IPS-18a (cell line): Measurements from ENCODE around the gene HAUS5.

Source experiments
- H3K27ac ChIP-seq: one replicate; pipeline ENCODE4 v1.5.1; 2013; ENCODE audit warnings: low read length
- H3K27me3 ChIP-seq: one replicate; pipeline ENCODE4 v1.6.1; 2013; ENCODE audit warnings: mild to moderate bottlenecking, low read length; ENCODE audit not compliant: control insufficient read depth, insufficient read depth
- H3K36me3 ChIP-seq: one replicate; pipeline ENCODE4 v1.6.1; 2013; ENCODE audit warnings: low read depth, low read length; ENCODE audit not compliant: control insufficient read depth
- H3K4me1 ChIP-seq: one replicate; pipeline ENCODE4 v1.6.1; 2013; ENCODE audit warnings: low read depth, low read length; ENCODE audit not compliant: control insufficient read depth
- H3K4me3 ChIP-seq: one replicate; pipeline ENCODE4 v1.5.1; 2013; ENCODE audit warnings: low read length
- H3K9ac ChIP-seq: one replicate; pipeline ENCODE4 v1.6.1; 2013; ENCODE audit warnings: mild to moderate bottlenecking, low read length, moderate library complexity
- H3K9me3 ChIP-seq: one replicate; pipeline ENCODE4 v1.6.1; 2013; ENCODE audit warnings: low read depth, low read length; ENCODE audit not compliant: control insufficient read depth

The HAUS5 gene

DNA sequence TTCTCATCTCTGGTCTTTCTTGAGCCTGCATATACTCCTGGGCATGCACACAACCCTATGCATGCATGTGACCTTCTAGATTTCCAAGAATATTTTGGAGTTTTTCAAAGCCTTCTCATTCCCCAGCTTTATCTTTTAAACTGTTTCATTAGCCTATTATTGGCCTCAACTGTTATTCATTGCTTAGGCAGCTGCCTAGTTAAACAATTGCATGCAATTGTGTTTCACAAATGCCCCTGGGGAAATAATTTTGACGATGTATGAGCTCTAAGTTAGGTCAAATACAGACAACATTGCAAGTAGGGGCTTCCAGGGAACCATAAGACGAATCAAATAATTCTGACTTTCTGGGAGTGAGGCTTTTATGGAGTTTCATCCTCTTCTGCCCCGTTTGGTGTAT, 51.4 kb downstream of the HAUS5 start:
- Histone ChIP-seq H3K9me3 (no peaks in the 10 kb centered on the region), H3K4me3 (no peak overlapping the region), H3K4me1 (no peaks in the 10 kb centered on the region), H3K27me3 (no peaks in the 10 kb centered on the region), H3K27ac (no peak overlapping the region), H3K36me3 (no peaks in the 10 kb centered on the region), H3K9ac (no peak overlapping the region)

DNA sequence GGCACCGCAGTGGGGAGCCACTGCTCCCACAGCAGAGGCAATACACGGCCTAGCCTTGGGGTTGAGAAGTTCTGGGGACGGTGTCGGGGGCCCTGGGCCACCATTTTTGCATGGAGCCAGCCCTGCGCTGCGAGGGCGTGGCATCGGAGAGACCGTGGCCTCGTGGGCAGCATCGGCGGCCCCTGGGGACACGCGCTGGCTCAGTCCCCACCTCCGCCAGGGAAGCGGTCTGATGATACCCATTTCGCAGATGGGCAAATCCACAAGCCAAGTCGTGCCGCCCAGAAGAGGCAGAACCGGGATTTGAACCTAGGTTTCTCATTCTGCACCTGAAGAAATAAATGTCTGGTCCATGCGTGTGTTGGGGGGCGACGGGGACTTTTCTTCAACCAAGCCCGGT, 52.6 kb downstream of the HAUS5 start:
- H3K27ac ChIP-seq = no peak overlapping the region
- no peaks in the 10 kb centered on the region for H3K9me3 ChIP-seq
- no peaks in the 10 kb centered on the region for H3K36me3 ChIP-seq
- H3K27me3 ChIP-seq = peaks cover 4% of the 10 kb centered on the region
- H3K9ac ChIP-seq = no peak overlapping the region
- no peak overlapping the region for H3K4me3 ChIP-seq
- H3K4me1 ChIP-seq = no peaks in the 10 kb centered on the region

DNA sequence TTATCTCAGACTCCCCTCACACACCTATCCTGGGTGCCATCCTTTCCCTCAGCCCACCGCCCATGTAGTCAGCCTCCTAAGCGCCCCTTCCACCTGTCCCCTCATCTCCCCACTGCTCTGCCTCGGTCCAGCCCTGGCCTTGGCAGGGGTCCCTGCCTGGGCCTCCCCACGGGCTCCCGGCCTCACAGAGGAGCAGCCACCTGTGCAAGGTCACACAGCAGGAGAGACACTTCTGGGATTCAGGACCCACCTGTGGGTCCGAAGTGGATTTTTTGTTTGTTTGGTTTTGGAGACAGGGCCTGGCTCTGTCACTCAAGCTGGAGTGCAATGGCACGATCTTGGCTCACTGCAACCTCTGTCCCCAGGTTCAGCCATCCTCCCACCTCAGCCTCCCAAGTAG, 53.1 kb downstream of the HAUS5 start:
- Histone ChIP-seq H3K9ac (no peak overlapping the region), H3K27ac (no peak overlapping the region), H3K36me3 (no peaks in the 10 kb centered on the region)

DNA sequence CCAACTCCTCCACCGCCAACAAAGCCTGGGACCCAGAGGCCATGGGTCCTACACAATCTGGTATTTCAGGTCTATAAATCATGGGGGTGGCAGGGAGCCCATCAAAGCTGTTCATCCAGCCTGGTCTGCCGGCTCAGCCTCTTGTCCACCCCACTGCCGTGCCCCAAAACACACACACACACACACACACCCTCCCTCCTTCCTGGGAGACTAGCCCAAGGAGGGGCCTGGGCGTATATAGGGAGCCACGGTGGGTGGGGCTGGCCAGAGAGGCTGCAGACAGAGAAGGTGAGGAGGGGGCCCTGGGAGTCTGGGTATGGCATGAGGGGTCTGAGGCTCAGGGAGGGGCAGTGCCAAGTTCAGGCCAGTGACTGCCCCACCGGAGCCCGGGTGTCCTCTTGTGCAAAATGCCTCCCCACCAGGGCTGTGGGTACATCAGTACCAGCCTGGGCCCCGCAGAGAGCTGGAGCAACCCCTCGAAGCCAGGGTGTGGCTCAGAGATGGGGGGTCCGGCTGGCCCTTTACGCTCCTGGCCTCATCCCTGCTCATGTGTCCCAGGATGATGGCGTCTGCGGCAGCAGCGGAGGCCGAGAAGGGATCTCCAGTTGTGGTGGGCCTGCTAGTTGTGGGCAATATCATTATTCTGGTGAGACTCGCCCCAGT, 53.8 kb downstream of the HAUS5 start, which contains the start of gene UPK1A:
UPK1A (plus strand) TSS at position 267 of the 663 bp plus-strand sequence; CDS start at position 563, 296 bp downstream.
- H3K27me3 ChIP-seq = peaks cover 4% of the 10 kb centered on the region
- no peak within 1 kb of the TSS for H3K27ac ChIP-seq
- H3K9me3 ChIP-seq = no peaks in the 10 kb centered on the region
- no peaks in the 10 kb centered on the region for H3K4me1 ChIP-seq
- H3K4me3 ChIP-seq = no peak within 1 kb of the TSS
- H3K9ac ChIP-seq = no peak within 1 kb of the TSS
- H3K36me3 ChIP-seq = no peaks in the 10 kb centered on the region

More for the DNA sequence above, 53.1 kb downstream of the HAUS5 start:
- peaks cover 4% of the 10 kb centered on the region for H3K27me3 ChIP-seq
- H3K4me1 ChIP-seq = no peaks in the 10 kb centered on the region
- no peaks in the 10 kb centered on the region for H3K9me3 ChIP-seq
- H3K4me3 ChIP-seq = no peak overlapping the region

DNA sequence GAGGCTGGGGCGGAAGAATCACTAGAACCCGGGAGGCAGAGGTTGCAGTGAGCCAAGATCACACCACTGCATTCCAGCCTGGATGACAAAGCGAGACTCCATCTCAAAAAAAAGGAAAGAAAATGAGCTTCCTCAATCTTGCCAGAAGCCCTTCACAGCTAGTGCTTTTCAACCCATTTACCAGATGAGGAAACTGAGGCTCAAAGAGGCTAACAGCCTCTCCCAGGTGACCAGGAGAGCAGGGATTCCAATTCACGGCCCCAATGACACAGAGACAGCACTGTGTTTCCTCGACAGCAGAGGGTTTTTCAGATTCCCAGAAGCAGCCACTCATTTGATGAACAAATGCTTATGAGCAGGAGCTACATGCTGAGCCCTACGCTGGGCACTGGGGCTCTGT, 57.0 kb downstream of the HAUS5 start:
- Histone ChIP-seq H3K36me3 (no peaks in the 10 kb centered on the region), H3K27ac (no peak overlapping the region), H3K4me1 (no peaks in the 10 kb centered on the region), H3K9ac (no peak overlapping the region), H3K27me3 (peaks cover 13% of the 10 kb centered on the region), H3K4me3 (no peak overlapping the region), H3K9me3 (no peaks in the 10 kb centered on the region)

DNA sequence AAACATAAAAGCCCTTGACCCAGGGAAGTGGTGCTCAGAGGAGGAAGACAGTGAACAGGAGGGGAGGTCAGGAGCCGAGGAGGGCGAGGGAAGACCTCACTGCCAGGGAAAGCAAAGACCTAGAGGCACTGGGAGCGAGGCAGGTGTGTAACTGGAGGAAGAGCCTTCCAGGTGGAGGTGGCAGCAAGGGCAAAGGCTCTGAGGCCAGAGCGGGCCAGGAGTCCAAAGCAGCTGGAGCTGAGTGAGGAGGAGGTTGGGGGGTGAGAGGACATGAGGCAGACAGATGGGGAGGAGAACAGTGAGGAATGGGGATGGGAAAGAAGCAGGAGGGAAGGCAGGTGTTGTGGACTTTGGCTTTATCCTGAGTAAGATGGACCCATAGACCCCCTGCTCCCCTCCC, 57.4 kb downstream of the HAUS5 start:
- no peaks in the 10 kb centered on the region for H3K9me3 ChIP-seq
- no peak overlapping the region for H3K27ac ChIP-seq
- no peaks in the 10 kb centered on the region for H3K4me1 ChIP-seq
- no peak overlapping the region for H3K4me3 ChIP-seq
- H3K9ac ChIP-seq = no peak overlapping the region
- no peaks in the 10 kb centered on the region for H3K36me3 ChIP-seq
- H3K27me3 ChIP-seq = peaks cover 13% of the 10 kb centered on the region

DNA sequence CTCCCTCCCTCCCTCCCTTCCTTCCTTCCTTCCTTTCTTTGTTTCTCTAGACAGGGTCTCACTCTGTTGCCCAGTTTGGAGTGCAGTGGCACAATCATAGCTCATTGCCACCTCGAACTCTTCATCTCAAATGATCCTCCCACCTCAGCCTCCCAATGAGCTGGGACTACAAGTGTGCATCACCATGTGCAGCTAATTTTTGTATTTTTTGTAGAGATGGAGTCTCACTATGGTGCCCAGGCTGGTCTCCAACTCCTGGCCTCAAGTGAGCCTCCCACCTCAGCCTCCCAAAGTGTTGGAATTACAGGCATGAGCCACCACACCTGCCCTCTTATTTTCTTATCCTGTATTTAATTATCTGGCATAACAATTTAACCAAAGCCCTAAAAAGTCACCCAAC, 58.2 kb downstream of the HAUS5 start:
- Histone ChIP-seq H3K27me3 (peaks cover 13% of the 10 kb centered on the region), H3K27ac (no peak overlapping the region), H3K9me3 (no peaks in the 10 kb centered on the region), H3K4me3 (no peak overlapping the region), H3K9ac (no peak overlapping the region), H3K4me1 (no peaks in the 10 kb centered on the region), H3K36me3 (no peaks in the 10 kb centered on the region)

DNA sequence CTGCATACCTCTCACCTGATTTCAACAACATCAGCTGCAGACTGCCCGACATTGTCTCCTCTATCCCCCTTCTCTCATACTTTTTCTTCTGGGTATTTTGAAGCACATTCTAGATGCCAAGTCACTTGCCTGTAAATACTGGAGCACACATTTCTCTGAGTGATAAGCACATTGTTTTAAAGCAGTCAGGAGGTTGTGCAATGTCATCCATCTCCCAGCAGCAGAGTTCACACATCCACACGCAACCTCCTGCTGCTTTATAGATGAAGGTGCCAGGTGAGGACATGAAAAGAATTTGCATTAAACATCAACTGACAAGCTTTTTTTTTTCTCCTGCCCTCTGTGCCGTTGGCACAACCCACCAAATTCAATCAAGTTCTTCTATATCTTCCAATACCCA, 59.3 kb downstream of the HAUS5 start:
- Histone ChIP-seq H3K27me3 (peaks cover 13% of the 10 kb centered on the region), H3K9me3 (no peaks in the 10 kb centered on the region), H3K4me3 (no peak overlapping the region), H3K4me1 (no peaks in the 10 kb centered on the region), H3K9ac (no peak overlapping the region), H3K36me3 (no peaks in the 10 kb centered on the region), H3K27ac (no peak overlapping the region)

DNA sequence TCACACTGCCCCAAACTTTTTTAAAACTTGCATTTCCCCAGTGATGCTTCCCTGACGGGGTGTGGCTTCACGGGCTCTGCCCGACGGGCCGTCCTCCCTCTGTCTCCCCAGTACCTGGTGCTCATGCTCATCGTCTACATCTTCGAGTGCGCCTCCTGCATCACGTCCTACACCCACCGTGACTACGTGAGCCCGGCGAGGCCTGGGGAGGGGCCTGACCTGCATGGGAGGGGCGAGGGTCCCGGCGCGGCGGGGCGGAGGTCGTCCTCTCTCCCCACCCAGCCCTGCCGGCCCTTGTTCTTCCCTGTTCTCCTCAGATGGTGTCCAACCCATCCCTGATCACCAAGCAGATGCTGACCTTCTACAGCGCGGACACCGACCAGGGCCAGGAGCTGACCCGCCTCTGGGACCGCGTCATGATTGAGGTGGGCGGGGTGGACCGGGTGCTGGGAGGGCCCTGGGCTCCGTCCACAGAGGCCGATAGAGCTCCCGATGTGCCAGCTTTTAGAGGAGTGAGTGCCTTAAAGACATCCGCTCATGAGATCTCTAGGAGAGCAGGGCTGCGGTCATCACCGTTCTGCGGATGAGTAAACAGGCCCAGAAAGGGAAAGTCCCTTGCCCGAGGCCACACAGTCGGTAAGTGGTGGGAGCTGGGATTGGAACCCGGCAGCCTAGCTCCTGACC, 60.7 kb downstream of the HAUS5 start:
- Histone ChIP-seq H3K27ac (no peak overlapping the region), H3K4me1 (no peaks in the 10 kb centered on the region), H3K9ac (no peak overlapping the region), H3K27me3 (peaks cover 13% of the 10 kb centered on the region), H3K36me3 (no peaks in the 10 kb centered on the region), H3K4me3 (peak overlapping the region; percentile 56), H3K9me3 (no peaks in the 10 kb centered on the region)
